GM21515 (cell line): ENCODE data around the gene NOSTRIN.
"Not testable (repeated sequence)": the region's sequence is repeated elsewhere in the genome, so short reads cannot be mapped to it uniquely, and the experiment has no call there.

Source experiments
- ATAC-seq: cut with Tn5 transposase; IDR thresholded peaks from one replicate; pipeline ENCODE4 v1.9.1; 2021; ENCODE audit not compliant: unreplicated experiment

NOSTRIN gene

GRCh38 chr2:168874368-168875054 is 72.1 kb downstream of the NOSTRIN start:
- ATAC-seq = no peak

GRCh38 chr2:168882163-168882562 is 79.7 kb downstream of the NOSTRIN start:
- not testable (repeated sequence) for ATAC-seq

- no peak for ATAC-seq
Measured at GRCh38 chr2:168884975-168885374, 82.5 kb downstream of the NOSTRIN start.

- peak; percentile 5 for ATAC-seq
Measured at GRCh38 chr2:168889635-168890005, 87.2 kb downstream of the NOSTRIN start.

GRCh38 chr2:168890006-168890782 is 87.8 kb downstream of the NOSTRIN start, which contains the start of gene SPC25:
Gene SPC25, minus strand, starts transcription at chr2:168890430. Its CDS starts 911 bp downstream, at chr2:168889519.
- peak; percentile 100 for ATAC-seq

GRCh38 chr2:168892327-168892726 is 89.9 kb downstream of the NOSTRIN start:
- no peak for ATAC-seq

GRCh38 chr2:168894101-168894500 is 91.7 kb downstream of the NOSTRIN start:
- ATAC-seq = no peak

GRCh38 chr2:168894720-168895119 is 92.3 kb downstream of the NOSTRIN start:
- no peak for ATAC-seq

- ATAC-seq = no peak
Measured at GRCh38 chr2:168895771-168896170, 93.3 kb downstream of the NOSTRIN start.

- no peak for ATAC-seq
Measured at GRCh38 chr2:168896783-168897182, 94.3 kb downstream of the NOSTRIN start.

- ATAC-seq = no peak
Measured at GRCh38 chr2:168897449-168897848, 95.0 kb downstream of the NOSTRIN start.

GRCh38 chr2:168901003-168901402 is 98.6 kb downstream of the NOSTRIN start, which contains the start of gene G6PC2:
Gene G6PC2, plus strand, starts transcription at chr2:168901291. Its CDS starts 41 bp downstream, at chr2:168901332.
- no peak for ATAC-seq

- no peak for ATAC-seq
Measured at GRCh38 chr2:168903888-168904287, 101.5 kb downstream of the NOSTRIN start.

GRCh38 chr2:168904358-168904757 is 101.9 kb downstream of the NOSTRIN start:
- no peak for ATAC-seq

GRCh38 chr2:168907940-168908662 is 105.7 kb downstream of the NOSTRIN start:
- no peak for ATAC-seq

- ATAC-seq = no peak
Measured at GRCh38 chr2:168910330-168910729, 107.9 kb downstream of the NOSTRIN start.

- no peak for ATAC-seq
Measured at GRCh38 chr2:168912466-168912865, 110.0 kb downstream of the NOSTRIN start.

- ATAC-seq = no peak
Measured at GRCh38 chr2:168912901-168913369, 110.5 kb downstream of the NOSTRIN start.

- no peak for ATAC-seq
Measured at GRCh38 chr2:168913495-168913894, 111.1 kb downstream of the NOSTRIN start.
